C4-2B (cell line): ENCODE data around the gene KIF18B.

ENCODE experiments used
- H3K27ac ChIP-seq: fragments of 450-650 bp; 2 replicates; pipeline ENCODE4 v1.5.1; 2017
- ZFX ChIP-seq: fragments of 450-650 bp; IDR thresholded peaks from 2 replicates; pipeline ENCODE4 v1.6.1; 2017
- TF ChIP-seq, protein P1 (sequence below): fragments of 450-650 bp; conservative IDR thresholded peaks from 2 replicates; pipeline ENCODE4 v1.5.1; 2017; ENCODE audit warnings: mild to moderate bottlenecking

The KIF18B gene

DNA sequence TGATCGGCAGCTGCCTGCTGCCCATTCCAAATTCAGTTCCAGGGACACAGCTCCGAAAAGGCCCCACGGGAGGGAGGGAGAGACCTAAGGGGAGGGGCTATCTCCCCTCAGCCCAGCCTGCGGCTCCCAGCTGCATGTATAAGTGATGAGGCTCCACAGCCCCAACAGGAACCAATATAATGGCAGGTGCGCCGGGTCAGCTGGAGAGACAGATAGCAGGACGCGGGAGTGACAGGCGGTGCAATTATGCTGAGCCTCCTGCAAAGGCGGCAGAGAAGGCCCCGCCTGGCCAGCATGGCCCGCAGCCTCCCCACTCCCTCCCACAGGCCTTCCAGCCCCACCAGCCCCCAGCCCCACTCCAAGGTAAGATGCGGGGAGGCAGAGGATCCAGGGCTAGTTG, 28.6 kb upstream of the KIF18B start:
- H3K27ac ChIP-seq, result no peak overlapping the region
- TF ChIP-seq ZFX, result no peak
- TF ChIP-seq, protein P1, sequence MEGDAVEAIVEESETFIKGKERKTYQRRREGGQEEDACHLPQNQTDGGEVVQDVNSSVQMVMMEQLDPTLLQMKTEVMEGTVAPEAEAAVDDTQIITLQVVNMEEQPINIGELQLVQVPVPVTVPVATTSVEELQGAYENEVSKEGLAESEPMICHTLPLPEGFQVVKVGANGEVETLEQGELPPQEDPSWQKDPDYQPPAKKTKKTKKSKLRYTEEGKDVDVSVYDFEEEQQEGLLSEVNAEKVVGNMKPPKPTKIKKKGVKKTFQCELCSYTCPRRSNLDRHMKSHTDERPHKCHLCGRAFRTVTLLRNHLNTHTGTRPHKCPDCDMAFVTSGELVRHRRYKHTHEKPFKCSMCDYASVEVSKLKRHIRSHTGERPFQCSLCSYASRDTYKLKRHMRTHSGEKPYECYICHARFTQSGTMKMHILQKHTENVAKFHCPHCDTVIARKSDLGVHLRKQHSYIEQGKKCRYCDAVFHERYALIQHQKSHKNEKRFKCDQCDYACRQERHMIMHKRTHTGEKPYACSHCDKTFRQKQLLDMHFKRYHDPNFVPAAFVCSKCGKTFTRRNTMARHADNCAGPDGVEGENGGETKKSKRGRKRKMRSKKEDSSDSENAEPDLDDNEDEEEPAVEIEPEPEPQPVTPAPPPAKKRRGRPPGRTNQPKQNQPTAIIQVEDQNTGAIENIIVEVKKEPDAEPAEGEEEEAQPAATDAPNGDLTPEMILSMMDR, result no peak

DNA sequence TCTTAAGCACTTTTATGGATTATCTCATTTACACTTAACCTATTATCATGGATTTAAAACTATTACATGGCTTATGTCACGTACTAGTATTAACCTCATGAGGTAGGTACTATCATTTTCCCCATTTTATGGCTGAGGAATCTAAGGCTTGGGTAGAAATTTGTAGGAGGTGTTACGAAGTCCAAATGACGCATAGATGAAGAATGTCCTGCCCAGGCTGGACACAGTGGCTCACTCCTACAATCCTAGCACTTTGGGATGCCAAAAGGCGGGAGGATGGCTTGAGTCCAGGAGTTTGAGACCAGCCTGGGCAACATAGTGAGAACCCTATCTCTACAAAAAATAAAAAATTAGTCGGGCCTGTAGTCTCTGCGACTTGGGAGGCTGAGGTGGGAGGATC, 25.4 kb upstream of the KIF18B start:
- no peak overlapping the region for H3K27ac ChIP-seq
- TF ChIP-seq, protein P1, result no peak
- no peak for TF ChIP-seq ZFX

DNA sequence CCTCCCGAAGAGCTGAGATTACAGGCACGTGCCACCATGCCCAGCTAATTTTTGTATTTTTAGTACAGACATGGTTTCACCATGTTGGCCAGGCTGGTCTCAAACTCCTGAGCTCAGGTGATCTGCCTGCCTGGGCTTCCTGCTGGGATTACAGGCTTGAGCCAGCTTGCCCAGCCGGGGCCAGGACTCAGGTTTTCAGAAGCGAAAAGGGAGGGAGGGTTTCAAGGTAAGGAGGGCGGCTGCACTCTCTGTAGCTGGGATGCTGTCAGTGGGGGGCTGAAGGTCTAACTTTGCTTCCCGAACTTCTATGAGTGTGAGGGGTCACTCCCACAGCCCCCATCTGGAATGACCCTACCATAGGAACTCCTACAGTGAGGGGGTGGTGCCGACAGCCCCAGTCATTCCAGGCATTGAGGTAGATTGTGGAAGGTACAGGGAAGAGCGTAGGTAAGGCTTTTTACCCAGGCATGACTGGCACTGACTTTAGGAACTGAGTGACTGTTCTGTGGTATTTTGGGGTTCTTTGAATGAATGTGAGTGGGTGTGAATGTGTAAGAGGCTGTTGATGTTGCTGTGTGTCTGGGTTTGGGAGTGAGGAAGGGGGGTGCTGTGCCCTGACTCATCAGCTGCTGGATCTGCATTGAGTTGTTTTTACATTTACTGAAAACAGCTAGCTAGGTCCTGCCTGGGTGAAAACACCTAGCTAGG, 24.4 kb upstream of the KIF18B start:
- no peak overlapping the region for H3K27ac ChIP-seq
- no peak for TF ChIP-seq ZFX
- TF ChIP-seq, protein P1, result no peak

DNA sequence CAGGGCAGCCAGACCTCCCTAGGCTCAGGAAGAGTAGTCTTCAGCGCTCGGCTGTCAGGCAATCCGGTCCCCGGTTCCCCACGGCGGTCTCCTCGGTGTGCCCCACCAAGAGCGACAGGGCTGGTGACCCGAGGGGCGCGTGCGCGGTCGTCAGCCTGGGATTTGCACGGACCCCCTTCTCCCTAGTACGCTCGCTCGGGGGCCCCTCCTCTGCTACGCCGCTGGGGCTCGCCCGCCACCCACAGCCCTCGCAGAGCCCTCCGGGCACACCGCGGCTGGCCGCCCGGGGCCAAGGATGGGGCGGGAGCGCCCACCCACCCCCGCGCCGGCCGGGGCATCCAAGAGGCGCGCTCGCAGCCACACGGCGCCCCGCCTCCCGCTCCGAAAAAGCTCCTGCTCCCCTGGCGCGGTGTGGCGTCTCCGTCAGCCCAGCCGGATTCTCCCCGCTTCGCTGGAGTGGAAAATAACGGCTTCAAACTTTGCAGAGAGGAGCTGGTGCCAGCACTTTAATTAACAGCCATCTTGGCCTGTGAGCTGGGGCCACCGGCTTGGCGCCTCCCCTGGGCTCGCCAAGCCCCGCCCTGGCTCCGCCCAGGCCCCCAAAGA, 22.7 kb upstream of the KIF18B start:
- H3K27ac ChIP-seq, result no peak overlapping the region
- TF ChIP-seq, protein P1, result no peak
- no peak for TF ChIP-seq ZFX

DNA sequence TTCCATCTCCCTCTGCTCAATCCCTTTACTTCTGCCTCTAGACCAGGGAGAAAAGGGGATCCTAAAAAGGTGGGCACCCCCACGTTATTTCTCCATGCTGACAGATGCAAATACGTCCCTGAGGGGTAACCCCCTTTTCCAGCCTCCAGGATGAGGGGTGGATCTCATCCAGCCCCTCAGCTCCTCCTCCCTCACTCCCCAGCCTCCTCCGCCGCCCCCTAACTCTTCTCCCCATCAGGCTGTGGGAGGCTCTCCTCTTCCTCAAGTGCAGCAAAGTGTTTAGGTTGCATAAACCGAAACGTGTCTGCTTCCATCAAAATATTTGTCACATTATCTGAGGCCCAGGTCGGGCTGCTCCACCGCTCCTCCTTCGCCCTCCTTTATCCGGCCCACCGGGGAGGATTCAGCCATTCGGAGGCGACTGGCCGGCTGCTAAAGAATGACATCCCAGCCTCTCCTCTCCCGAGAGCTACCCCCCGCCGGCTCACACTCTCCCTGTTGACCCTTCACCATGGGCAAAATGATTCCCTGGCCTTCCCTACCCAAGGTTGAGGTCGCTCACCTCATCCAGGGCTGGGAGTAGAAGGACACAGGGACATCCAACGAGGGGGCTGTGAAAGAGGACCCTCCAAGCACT, 21.7 kb upstream of the KIF18B start:
- no peak for TF ChIP-seq ZFX
- TF ChIP-seq, protein P1, result no peak
- no peak overlapping the region for H3K27ac ChIP-seq

DNA sequence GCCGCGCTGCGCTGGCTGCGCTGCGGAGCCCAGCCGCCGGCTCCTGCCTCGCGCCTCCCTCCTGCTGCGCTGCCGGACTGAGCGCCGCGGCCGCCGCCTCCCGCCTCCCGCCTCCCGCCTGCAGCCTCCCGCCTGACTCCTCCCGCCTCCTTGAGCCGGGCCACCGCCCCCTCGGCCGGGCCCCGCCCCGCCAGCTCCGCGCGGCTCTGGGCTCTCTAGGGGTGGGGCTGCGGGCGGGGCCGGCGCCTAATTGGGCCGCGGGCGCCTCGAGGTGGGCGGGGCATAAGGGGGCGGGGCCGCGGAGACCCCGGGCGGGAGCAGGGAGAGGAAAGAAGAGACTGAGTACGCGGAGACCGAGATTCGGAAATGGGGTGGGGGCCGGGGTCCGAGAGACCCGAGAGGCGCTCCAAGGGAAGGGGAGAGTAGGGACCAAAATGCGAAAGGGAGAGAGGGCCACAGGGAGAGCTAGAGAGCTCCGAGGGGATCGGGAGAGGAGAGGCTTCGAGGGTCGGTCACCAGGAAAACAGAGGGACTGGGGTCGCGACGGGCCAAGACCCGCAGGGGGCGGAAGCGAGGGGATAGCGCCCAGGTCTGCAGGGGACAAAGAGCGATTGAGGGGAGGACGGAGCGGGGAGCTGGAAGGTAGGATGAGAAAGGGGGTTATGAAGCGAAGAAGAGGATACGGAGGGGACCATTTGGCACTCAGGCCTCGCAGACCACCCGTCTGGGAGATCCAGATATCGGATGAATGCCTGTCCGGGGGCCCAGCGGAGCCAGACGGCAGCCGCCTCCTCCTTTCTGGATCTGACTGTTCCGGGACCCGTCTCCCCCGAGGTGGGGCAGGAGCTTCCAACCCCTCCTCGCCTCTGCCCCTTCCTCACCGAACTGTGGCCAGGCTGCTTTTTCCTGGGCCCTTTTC, 20.9 kb upstream of the KIF18B start, which contains the start of gene C1QL1:
TSS of gene C1QL1 (minus strand) at position 79 of the 919 bp plus-strand sequence. CDS start 255 bp downstream, outside the sequence.
- H3K27ac ChIP-seq, result no peak within 1 kb of the TSS
- TF ChIP-seq ZFX, result no peak
- TF ChIP-seq, protein P1, result no peak; the same call in 1 of the 2 replicates

DNA sequence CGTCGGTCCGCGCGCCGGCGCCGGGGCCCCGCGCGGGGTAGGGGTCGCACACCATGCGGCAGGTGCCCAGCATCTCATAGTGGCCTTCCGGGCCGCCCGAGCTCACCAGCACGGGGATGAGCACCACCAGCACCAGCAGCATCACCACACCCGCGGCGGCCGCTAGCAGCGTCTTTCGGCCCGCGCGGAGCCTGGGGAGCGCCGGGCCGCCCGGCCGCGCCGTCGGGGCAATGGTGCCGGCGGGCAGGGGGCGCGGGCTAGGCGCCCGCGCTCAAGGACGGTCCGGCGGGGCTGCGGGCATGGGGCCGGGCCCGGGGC, 20.3 kb upstream of the KIF18B start:
- no peak for TF ChIP-seq ZFX
- TF ChIP-seq, protein P1, result no peak
- H3K27ac ChIP-seq, result no peak overlapping the region
